ENCODE measurements around the gene AGAP1.
A peak's percentile ranks its signal among the peaks of the same experiment; 100 is the strongest.

Gene AGAP1

DNA sequence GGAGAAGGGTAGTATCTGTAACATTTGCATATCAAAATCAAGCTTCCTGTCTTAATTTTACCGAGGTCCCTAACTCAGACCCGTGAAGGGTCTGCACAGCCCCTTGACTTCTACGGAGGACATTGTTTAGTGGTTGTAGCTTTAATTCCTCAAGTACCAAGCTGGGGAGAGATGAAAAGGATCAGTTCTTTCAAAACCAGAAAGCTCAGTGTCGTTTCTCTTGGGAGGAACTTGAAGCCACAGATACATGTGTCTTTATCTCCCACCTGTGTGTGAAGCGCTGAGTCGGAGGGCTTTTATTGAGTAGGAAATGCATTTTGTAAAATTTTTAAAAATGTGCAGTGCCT lies 410.7 kb downstream of the AGAP1 start:
- DNase-seq = no peak

DNA sequence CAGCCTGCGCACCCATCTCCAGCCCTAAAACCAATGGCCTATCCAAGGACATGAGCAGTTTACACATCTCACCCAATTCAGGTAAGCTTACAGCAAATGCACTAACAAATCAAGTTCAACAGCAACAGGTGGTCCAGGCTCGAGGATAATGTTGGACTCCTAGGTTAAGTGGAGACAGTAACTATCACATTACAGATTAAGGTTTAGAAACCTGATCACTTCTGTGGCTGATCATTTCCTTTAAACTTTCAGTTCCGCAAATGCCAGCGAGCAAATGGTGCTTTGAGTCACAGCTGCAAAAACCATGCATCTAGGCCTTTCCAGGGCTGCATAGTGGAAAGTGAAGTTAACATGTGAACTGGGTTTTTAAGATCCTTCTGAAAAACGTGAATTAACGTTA lies 415.0 kb downstream of the AGAP1 start:
- DNase-seq = no peak

DNA sequence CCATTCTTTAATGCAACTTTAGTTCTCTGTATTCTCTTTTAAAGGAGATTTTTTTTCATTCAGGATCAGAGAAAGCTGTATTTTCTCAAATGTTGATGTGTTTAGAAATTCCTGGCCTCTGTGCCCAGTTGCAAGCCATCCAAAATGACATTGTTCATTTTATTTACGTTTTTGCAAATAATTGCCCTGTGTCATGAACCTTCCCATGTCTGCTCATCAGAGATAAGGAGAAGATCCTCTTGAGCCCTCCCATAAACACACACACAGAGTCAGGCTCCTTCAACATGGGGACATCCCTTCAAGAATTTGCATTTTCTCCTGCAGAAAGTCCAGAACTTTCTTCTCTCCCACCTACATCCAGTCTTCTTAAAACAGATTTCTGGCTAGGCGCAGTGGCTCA lies 415.5 kb downstream of the AGAP1 start:
- no peak for DNase-seq

DNA sequence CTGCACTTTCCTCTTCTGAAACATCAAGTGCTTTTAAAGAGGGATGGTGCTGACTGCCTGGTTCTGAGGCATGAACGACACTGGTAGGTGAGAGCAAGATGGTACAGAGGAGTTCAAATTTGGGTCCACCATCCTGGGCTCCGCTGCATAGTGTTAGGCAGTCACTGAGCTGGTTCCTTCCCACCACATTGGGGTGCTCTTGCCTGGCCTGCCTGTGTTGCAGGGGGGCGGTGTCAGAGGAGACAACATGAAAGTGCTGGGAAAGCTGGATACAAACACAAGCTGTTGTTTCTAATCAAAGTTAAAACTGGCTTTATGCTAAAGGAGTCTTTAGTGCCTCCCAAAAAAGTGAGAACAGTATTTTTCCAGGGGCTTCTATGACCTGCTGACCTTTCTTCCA lies 416.2 kb downstream of the AGAP1 start:
- no peak for DNase-seq

- no peak for DNase-seq
Observed at GRCh38 chr2:235911125-235911524, 417.3 kb downstream of the AGAP1 start.

GRCh38 chr2:235911633-235912233 lies 417.9 kb downstream of the AGAP1 start:
- DNase-seq = no peak

- no peak for DNase-seq
Observed at GRCh38 chr2:235914756-235915155, 420.9 kb downstream of the AGAP1 start.

DNA sequence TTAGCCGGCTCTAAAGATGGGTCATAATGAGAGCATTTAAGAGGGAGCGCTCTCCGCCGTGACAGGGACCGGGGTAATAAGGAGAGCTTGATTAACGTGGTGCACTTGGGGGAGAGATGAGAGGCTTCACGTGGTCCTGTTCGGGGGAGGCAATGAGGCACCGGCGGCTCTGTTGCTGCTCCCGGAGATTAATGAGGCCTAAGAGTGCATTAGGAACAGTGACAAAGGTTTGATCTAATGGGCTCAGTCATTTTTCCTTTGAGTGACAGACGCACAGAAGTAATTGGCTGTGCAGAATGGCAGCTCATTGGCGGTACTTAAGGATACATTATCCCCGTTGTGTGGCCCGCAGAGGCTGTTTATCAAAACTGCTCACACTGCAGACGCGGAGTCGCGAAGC lies 423.7 kb downstream of the AGAP1 start:
- DNase-seq = no peak

DNA sequence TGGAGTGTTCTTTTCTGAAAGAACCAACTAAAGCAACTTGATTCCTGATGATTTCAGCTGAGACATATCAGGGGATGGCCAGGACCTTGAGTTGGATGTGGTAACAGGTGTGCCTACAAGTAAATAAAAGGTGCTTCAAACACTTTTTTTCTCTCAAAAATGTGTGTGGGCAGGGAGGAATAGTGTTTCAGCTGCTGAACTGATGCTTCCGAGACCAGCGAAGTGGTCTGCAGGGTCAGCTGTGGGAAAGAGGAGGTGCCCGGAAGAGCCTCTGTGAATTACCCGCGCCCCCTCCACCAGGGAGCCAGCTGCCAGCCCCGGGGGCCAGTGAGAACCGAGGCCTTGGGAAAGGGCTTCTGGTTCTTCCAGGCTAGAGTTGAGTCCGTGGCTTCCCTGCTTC lies 425.0 kb downstream of the AGAP1 start:
- DNase-seq = no peak

- peak in 1 of 2 experiments; percentile 19 for DNase-seq
Observed at GRCh38 chr2:235920216-235920865, 426.5 kb downstream of the AGAP1 start.

GRCh38 chr2:235921508-235922191 lies 427.8 kb downstream of the AGAP1 start:
- DNase-seq = no peak

DNA sequence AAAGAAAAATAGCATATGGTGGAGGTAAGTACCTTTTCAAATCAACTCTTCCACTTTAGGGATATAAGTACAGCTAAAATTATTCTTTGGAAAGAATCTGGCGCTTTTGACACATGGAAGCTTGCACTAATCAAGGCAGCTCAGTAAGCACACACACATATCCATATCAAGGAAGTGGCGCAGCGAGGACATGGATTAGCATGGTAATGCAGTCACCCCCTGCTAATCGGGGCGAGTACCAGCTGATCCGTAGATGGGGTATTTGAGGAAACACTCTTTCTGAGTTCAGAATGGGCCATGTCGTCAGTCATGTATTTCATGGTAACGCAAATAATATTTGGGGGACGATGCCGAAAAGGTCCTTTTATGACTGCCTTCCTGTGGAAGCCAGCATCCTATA lies 429.0 kb downstream of the AGAP1 start:
- DNase-seq = no peak

GRCh38 chr2:235923859-235924674 lies 430.2 kb downstream of the AGAP1 start:
- no peak for DNase-seq

DNA sequence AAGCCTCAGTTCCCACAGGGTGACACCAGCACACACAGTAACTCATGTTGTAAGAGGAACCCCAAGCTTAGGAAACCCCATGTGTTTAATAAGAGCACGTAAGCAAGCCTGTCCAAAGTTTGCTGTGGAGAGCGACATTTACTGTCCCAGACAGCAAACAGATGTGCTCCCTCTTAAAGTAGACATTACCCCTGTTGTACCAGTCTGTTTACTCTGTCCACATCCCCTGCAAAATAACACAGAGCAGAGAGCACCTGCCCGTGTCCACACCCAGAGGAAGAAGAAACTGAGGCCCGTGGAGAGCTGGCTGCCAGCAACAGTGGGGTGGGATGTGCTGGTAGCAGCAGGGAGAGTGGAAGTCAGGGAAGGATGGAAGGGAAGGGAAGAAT lies 430.8 kb downstream of the AGAP1 start:
- no peak for DNase-seq

GRCh38 chr2:235925250-235925919 lies 431.5 kb downstream of the AGAP1 start:
- DNase-seq = no peak

GRCh38 chr2:235926229-235926628 lies 432.4 kb downstream of the AGAP1 start:
- no peak for DNase-seq

DNA sequence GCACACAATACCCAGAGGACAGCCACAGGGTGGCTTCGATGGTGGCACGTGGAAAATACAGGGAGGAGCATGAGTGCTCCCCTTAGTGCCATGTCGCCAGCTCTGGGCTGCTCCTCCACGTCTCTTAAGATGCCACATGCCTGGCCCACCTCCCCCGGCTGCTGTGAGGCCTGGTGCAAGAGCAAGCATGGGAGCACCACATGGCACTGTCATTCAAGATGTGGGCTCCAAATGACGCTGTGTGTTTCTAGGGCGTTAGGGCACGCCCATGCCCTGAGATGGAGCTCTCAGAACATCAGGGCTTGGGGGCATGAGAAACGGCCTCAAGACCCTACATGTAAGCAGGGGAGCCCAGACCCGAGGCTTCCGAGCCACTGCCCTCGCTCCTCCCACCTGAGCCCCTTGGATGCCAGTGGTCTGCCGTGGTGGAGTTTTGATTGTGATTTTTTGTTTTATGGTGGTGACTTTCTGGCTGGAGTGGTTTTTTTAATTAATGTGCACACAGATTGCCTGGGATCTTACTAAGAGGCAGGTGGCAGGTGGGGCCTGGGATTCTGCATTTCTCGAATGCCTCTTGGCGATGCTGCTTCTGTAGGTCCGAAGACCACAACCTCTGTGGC lies 435.0 kb downstream of the AGAP1 start:
- no peak for DNase-seq

DNA sequence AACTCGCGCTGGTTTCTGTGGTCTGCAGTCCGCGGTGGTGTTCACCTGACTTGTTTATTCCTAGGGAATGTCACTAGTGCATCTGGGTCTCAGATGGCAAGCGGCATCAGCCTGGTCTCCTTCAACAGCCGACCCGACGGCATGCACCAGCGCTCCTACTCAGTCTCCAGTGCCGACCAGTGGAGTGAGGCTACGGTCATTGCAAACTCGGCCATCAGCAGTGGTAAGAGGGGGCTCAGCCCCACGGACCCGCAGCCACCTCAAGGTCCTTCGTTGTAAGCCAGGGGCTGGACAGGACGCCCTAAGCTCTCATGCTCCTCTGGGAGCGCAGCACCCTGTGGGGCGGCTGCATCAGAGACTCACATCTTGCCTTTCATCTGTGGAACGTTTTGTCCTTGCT lies 436.9 kb downstream of the AGAP1 start:
- no peak for DNase-seq

DNA sequence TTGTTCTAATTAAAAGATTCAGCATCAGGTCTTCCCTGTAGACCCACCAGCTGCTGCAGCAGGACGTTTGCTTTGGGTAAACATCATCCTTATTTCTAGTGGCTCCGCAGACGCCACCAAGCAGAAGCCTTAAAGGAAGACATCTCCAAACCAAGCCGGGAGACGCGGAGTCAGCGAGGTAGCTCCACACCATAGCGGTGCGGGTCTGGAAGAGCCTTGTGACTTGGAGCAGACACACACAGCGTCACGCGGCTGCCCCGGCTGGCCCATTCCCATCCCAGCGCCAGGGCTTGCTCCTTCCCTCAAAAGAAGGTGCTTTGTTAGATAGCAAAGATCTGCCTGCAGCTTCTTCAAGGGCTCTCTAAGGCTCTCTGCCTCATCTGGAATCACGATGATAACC lies 437.8 kb downstream of the AGAP1 start:
- no peak for DNase-seq

- DNase-seq = no peak
Observed at GRCh38 chr2:235934059-235934773, 440.4 kb downstream of the AGAP1 start.

- DNase-seq = no peak
Observed at GRCh38 chr2:235934774-235935484, 441.1 kb downstream of the AGAP1 start.
